Muscle of leg (tissue), 11 donors: ENCODE measurements around the gene IWS1. TPM values are rescaled to one million over a fixed set of nuclear protein-coding genes. Genes with fewer than 3 reads are reported as not detected.

Experiments used
- DNase-seq: peaks from one replicate; pipeline ENCODE4 v3.0.0; 2013
- H3K27ac ChIP-seq: one replicate; pipeline ENCODE4 v1.5.1; 2013; ENCODE audit warnings: mild to moderate bottlenecking, low read length, control low read depth
- H3K27me3 ChIP-seq: one replicate; pipeline ENCODE4 v1.6.1; 2013; ENCODE audit warnings: low read length; ENCODE audit not compliant: control insufficient read depth, insufficient read depth
- H3K36me3 ChIP-seq: one replicate; pipeline ENCODE4 v1.6.1; 2013; ENCODE audit warnings: low read length; ENCODE audit not compliant: control insufficient read depth, insufficient read depth
- H3K4me1 ChIP-seq: one replicate; pipeline ENCODE4 v1.6.1; 2013; ENCODE audit warnings: low read length; ENCODE audit not compliant: control insufficient read depth, insufficient read depth
- H3K4me3 ChIP-seq: one replicate; pipeline ENCODE4 v1.5.1; 2013; ENCODE audit warnings: low read length, control low read depth
- H3K9me3 ChIP-seq: replicated peaks from 2 replicates; pipeline ENCODE4 v1.6.1; 2013; ENCODE audit warnings: low read depth, low read length; ENCODE audit not compliant: control insufficient read depth
- WGBS: methylation state at CpG from one replicate; pipeline ENCODE4 v1.1.5; 2013; ENCODE audit warnings: missing lambda C conversion rate; ENCODE audit not compliant: insufficient coverage; 5-methylcytosine and 5-hydroxymethylcytosine counted together
- polyA plus RNA-seq, 8 donors: library from polyadenylated mRNA; unstranded; fragments of 120-200 nt; gene quantifications; one replicate each; pipeline versions ENCODE4 v1.2.1 to v1.2.3, GENCODE V29; 2013; ENCODE audit warnings: inconsistent platforms in 1 of 8, low replicate concordance in 1 of 8; ENCODE audit not compliant: insufficient read length in 8 of 8, insufficient read depth in 1 of 8
- total RNA-seq: library from RNA; stranded (reverse); fragments of 120-200 nt; gene quantifications from one replicate; pipeline ENCODE4 v1.2.4, GENCODE V29; 2013

The IWS1 gene
- total and polyA plus RNA-seq, 9 donors: 43.0 to 58.5 (median 48.7) TPM

- no peaks in the 10 kb centered on the region for H3K4me1 ChIP-seq
- no CpG with 5 or more reads among the region's 4 CpGs for WGBS
- DNase-seq: no peak
- no peak overlapping the region for H3K27ac ChIP-seq
- no peak overlapping the region for H3K4me3 ChIP-seq
- no peaks in the 10 kb centered on the region for H3K27me3 ChIP-seq
- H3K9me3 ChIP-seq: peaks cover 2% of the 10 kb centered on the region
- no peaks in the 10 kb centered on the region for H3K36me3 ChIP-seq
These were observed 76.4 kb downstream of the IWS1 start for GRCh38 chr2:127449898-127450297.

- Histone ChIP-seq H3K4me1 (no peaks in the 10 kb centered on the region), H3K4me3 (no peak overlapping the region), H3K27me3 (no peaks in the 10 kb centered on the region), H3K36me3 (no peaks in the 10 kb centered on the region), H3K9me3 (peaks cover 4% of the 10 kb centered on the region), H3K27ac (no peak overlapping the region)
- 73% methylated on average over 2 of the region's 4 CpGs for WGBS
- DNase-seq: no peak
These were observed 76.9 kb downstream of the IWS1 start for GRCh38 chr2:127449414-127449813.

- Histone ChIP-seq H3K4me1 (no peaks in the 10 kb centered on the region), H3K36me3 (no peaks in the 10 kb centered on the region), H3K27ac (no peak overlapping the region), H3K4me3 (no peak overlapping the region), H3K27me3 (no peaks in the 10 kb centered on the region), H3K9me3 (peaks cover 4% of the 10 kb centered on the region)
- no peak for DNase-seq
- 94% methylated on average over 2 of the region's 2 CpGs for WGBS
These were observed 77.8 kb downstream of the IWS1 start for GRCh38 chr2:127448526-127448925.

GRCh38 chr2:127439343-127439742 is 86.9 kb downstream of the IWS1 start:
- H3K27me3 ChIP-seq: no peaks in the 10 kb centered on the region
- H3K9me3 ChIP-seq: peaks cover 12% of the 10 kb centered on the region
- 61% methylated on average over 3 of the region's 5 CpGs for WGBS
- DNase-seq: no peak
- no peaks in the 10 kb centered on the region for H3K4me1 ChIP-seq
- no peaks in the 10 kb centered on the region for H3K36me3 ChIP-seq
- H3K4me3 ChIP-seq: no peak overlapping the region
- no peak overlapping the region for H3K27ac ChIP-seq

GRCh38 chr2:127437781-127438726 is 88.2 kb downstream of the IWS1 start:
- no peaks in the 10 kb centered on the region for H3K27me3 ChIP-seq
- 78% methylated on average over 9 of the region's 13 CpGs for WGBS
- no peak for DNase-seq
- H3K9me3 ChIP-seq: peaks cover 12% of the 10 kb centered on the region
- H3K4me1 ChIP-seq: no peaks in the 10 kb centered on the region
- H3K27ac ChIP-seq: no peak overlapping the region
- H3K36me3 ChIP-seq: no peaks in the 10 kb centered on the region
- no peak overlapping the region for H3K4me3 ChIP-seq

GRCh38 chr2:127437056-127437455 is 89.2 kb downstream of the IWS1 start:
- Histone ChIP-seq H3K4me1 (no peaks in the 10 kb centered on the region), H3K27me3 (no peaks in the 10 kb centered on the region), H3K9me3 (peaks cover 12% of the 10 kb centered on the region), H3K36me3 (no peaks in the 10 kb centered on the region), H3K27ac (no peak overlapping the region), H3K4me3 (no peak overlapping the region)
- no peak for DNase-seq
- 86% methylated on average over 3 of the region's 9 CpGs for WGBS

GRCh38 chr2:127434515-127434914 is 91.8 kb downstream of the IWS1 start:
- Histone ChIP-seq H3K36me3 (no peaks in the 10 kb centered on the region), H3K27me3 (no peaks in the 10 kb centered on the region), H3K9me3 (peaks cover under 1% of the 10 kb centered on the region), H3K27ac (no peak overlapping the region), H3K4me1 (no peaks in the 10 kb centered on the region), H3K4me3 (no peak overlapping the region)
- WGBS: 75% methylated on average over 1 of the region's 6 CpGs
- DNase-seq: no peak

- no peaks in the 10 kb centered on the region for H3K4me1 ChIP-seq
- no peaks in the 10 kb centered on the region for H3K36me3 ChIP-seq
- no peak for DNase-seq
- H3K9me3 ChIP-seq: no peaks in the 10 kb centered on the region
- no peaks in the 10 kb centered on the region for H3K27me3 ChIP-seq
- H3K4me3 ChIP-seq: no peak overlapping the region
- H3K27ac ChIP-seq: no peak overlapping the region
- 85% methylated on average over 12 of the region's 14 CpGs for WGBS
These were observed 94.8 kb downstream of the IWS1 start for GRCh38 chr2:127431408-127432023.
